Measurements from ENCODE around the gene TPD52L2.
"Not testable (repeated sequence)": the region's sequence is repeated elsewhere in the genome, so short reads cannot be mapped to it uniquely, and the experiment has no call there.

TPD52L2 gene

GRCh38 chr20:63855363-63856097, 9.5 kb upstream of the TPD52L2 start:
- DNase-seq (ENCODE audit: low spot score): no peak

- no peak for DNase-seq (ENCODE audit: low spot score)
These were observed 9.0 kb upstream of the TPD52L2 start for GRCh38 chr20:63856098-63856511.

GRCh38 chr20:63857764-63858392, 7.2 kb upstream of the TPD52L2 start:
- DNase-seq (ENCODE audit: low spot score): no peak

- peak; percentile 87 for DNase-seq (ENCODE audit: low spot score)
These were observed 6.5 kb upstream of the TPD52L2 start for GRCh38 chr20:63858393-63859165.

- DNase-seq (ENCODE audit: low spot score): no peak
These were observed 5.8 kb upstream of the TPD52L2 start for GRCh38 chr20:63859166-63859699.

GRCh38 chr20:63860325-63861051, 4.6 kb upstream of the TPD52L2 start:
- no peak for DNase-seq (ENCODE audit: low spot score)

- DNase-seq (ENCODE audit: low spot score): no peak
These were observed 3.6 kb upstream of the TPD52L2 start, which contains the start of gene ABHD16B for GRCh38 chr20:63861365-63861934. Gene ABHD16B (plus strand): TSS chr20:63861498. CDS start chr20:63861541, 43 bp downstream.

GRCh38 chr20:63861981-63862901, 2.8 kb upstream of the TPD52L2 start:
- DNase-seq (ENCODE audit: low spot score): no peak

GRCh38 chr20:63863021-63863797, 1.9 kb upstream of the TPD52L2 start:
- DNase-seq (ENCODE audit: low spot score): no peak

- DNase-seq (ENCODE audit: low spot score): peak; percentile 85
These were observed 1.1 kb upstream of the TPD52L2 start for GRCh38 chr20:63863798-63864544.

GRCh38 chr20:63864545-63864977, 509 bp upstream of the TPD52L2 start:
- DNase-seq (ENCODE audit: low spot score): no peak

- not testable (repeated sequence) for DNase-seq (ENCODE audit: low spot score)
These were observed 2.0 kb downstream of the TPD52L2 start for GRCh38 chr20:63867042-63867441.

GRCh38 chr20:63868264-63868663, 3.2 kb downstream of the TPD52L2 start:
- no peak for DNase-seq (ENCODE audit: low spot score)

- no peak for DNase-seq (ENCODE audit: low spot score)
These were observed 8.5 kb downstream of the TPD52L2 start for GRCh38 chr20:63873477-63873971.

- not testable (repeated sequence) for DNase-seq (ENCODE audit: low spot score)
These were observed 9.2 kb downstream of the TPD52L2 start for GRCh38 chr20:63874241-63874640.

GRCh38 chr20:63876489-63877036, 11.5 kb downstream of the TPD52L2 start:
- no peak for DNase-seq (ENCODE audit: low spot score)

GRCh38 chr20:63877755-63878470, 12.8 kb downstream of the TPD52L2 start:
- no peak for DNase-seq (ENCODE audit: low spot score)
